HepG2 (cell line): ENCODE results near the gene TOR4A. TPM values are rescaled to one million over a fixed set of nuclear protein-coding genes. Genes with fewer than 3 reads are reported as not detected.

Source experiments
- BHLHE40 ChIP-seq: IDR thresholded peaks from 2 replicates; pipeline ENCODE4 v1.6.1; 2011; ENCODE audit warnings: low read length, improper control_type of control experiment
- DMAP1 ChIP-seq: IDR thresholded peaks from 2 replicates; pipeline ENCODE4 v1.6.1; 2016
- GFI1 ChIP-seq: sonication (generic); formaldehyde crosslinking; IDR thresholded peaks from 2 replicates; pipeline ENCODE4 v1.5.0; 2020; ENCODE audit warnings: missing genetic modification reagents, mild to moderate bottlenecking, borderline replicate concordance
- HDAC2 ChIP-seq: sonication (generic); formaldehyde crosslinking; IDR thresholded peaks from 2 replicates; pipeline ENCODE4 v1.4.0; 2020; ENCODE audit warnings: missing genetic modification reagents
- KMT2B ChIP-seq: IDR thresholded peaks from 2 replicates; pipeline ENCODE4 v1.6.1; 2016; ENCODE audit warnings: missing genetic modification reagents, missing compliant biosample characterization
- MLLT10 ChIP-seq: sonication (generic); formaldehyde crosslinking; IDR thresholded peaks from 2 replicates; pipeline ENCODE4 v1.4.0; 2020; ENCODE audit warnings: missing genetic modification reagents
- NKX3-1 ChIP-seq: sonication (generic); formaldehyde crosslinking; IDR thresholded peaks from 2 replicates; pipeline ENCODE4 v1.5.0; 2020; ENCODE audit warnings: missing genetic modification reagents
- PHF5A ChIP-seq: IDR thresholded peaks from one replicate; pipeline ENCODE4 v1.6.1; 2018; ENCODE audit warnings: low read depth, missing genetic modification reagents; ENCODE audit not compliant: unreplicated experiment
- YEATS4 ChIP-seq: sonication (generic); formaldehyde crosslinking; IDR thresholded peaks from 2 replicates; pipeline ENCODE4 v1.4.0; 2020; ENCODE audit warnings: missing genetic modification reagents, borderline replicate concordance
- ZEB1 ChIP-seq: IDR thresholded peaks from 2 replicates; pipeline ENCODE4 v1.6.1; 2012; ENCODE audit warnings: mild to moderate bottlenecking, low read depth, inconsistent platforms; ENCODE audit not compliant: insufficient replicate concordance
- ZFP90 ChIP-seq: sonication (generic); formaldehyde crosslinking; IDR thresholded peaks from 2 replicates; pipeline ENCODE4 v1.8.0; 2022; ENCODE audit warnings: missing genetic modification reagents, mild to moderate bottlenecking, inconsistent platforms, borderline replicate concordance
- ZNF282 ChIP-seq: fragments of 450-650 bp; IDR thresholded peaks from 2 replicates; pipeline ENCODE4 v1.6.1; 2018; ENCODE audit not compliant: partially characterized antibody
- ZNF569 ChIP-seq: sonication (generic); formaldehyde crosslinking; IDR thresholded peaks from 2 replicates; pipeline ENCODE4 v1.5.0; 2020; ENCODE audit warnings: mild to moderate bottlenecking, missing genetic modification reagents, moderate library complexity, borderline replicate concordance
- ZNF577 ChIP-seq: sonication (generic); formaldehyde crosslinking; IDR thresholded peaks from 2 replicates; pipeline ENCODE4 v1.4.0; 2020; ENCODE audit warnings: mild to moderate bottlenecking, low read depth, missing genetic modification reagents, borderline replicate concordance
- ZNF652 ChIP-seq: IDR thresholded peaks from 2 replicates; pipeline ENCODE4 v1.6.1; 2016; ENCODE audit warnings: low read depth, borderline replicate concordance
- ZNF772 ChIP-seq: sonication (generic); formaldehyde crosslinking; IDR thresholded peaks from 2 replicates; pipeline ENCODE4 v1.5.0; 2020; ENCODE audit warnings: mild to moderate bottlenecking, missing genetic modification reagents
- polyA plus RNA-seq, 8 experiments: library from polyadenylated mRNA; depleted of rRNA in 3 of 8; stranded (reverse) in 7 of 8; unstranded in 1 of 8; fragments of >200 nt; fragmentation: Illumina TruSeq in 4 of 8; extraction: Trizol in 4 of 8; gene quantifications; 2 replicates each; pipeline versions ENCODE4 v1.2.1 to v1.2.3, GENCODE V29; 2011 to 2016; ENCODE audit warnings: low read depth in 4 of 8, missing spikeins in 1 of 8, mixed read lengths in 1 of 8; ENCODE audit not compliant: insufficient read depth in 1 of 8
- total RNA-seq, 5 experiments: library from RNA; depleted of rRNA; stranded (reverse); fragments of >200 nt; fragmentation: Illumina TruSeq; extraction: Trizol; gene quantifications; 2 replicates each; pipeline ENCODE4 v1.2.3, GENCODE V29; 2016; ENCODE audit warnings: low read depth in 1 of 5
- TF ChIP-seq, protein P1 (sequence below): sonication (generic); formaldehyde crosslinking; IDR thresholded peaks from 2 replicates; pipeline ENCODE4 v1.5.1; 2020; ENCODE audit warnings: mild to moderate bottlenecking, missing genetic modification reagents, borderline replicate concordance
- TF ChIP-seq, protein P2 (sequence below): fragments of 450-650 bp; IDR thresholded peaks from 2 replicates; pipeline ENCODE4 v1.6.1; 2016
- TF ChIP-seq, protein P3 (sequence below): sonication (generic); formaldehyde crosslinking; IDR thresholded peaks from 2 replicates; pipeline ENCODE4 v1.5.0; 2020; ENCODE audit warnings: missing genetic modification reagents, mild to moderate bottlenecking, borderline replicate concordance
- TF ChIP-seq, protein P4 (sequence below): sonication (generic); formaldehyde crosslinking; conservative IDR thresholded peaks from 2 replicates; pipeline ENCODE4 v1.8.0; 2022; ENCODE audit warnings: mild to moderate bottlenecking, moderate library complexity, missing genetic modification reagents

TOR4A gene
- total and polyA plus RNA-seq, 2 of the 13 experiments (the other 11 are each of a cell fraction or from before 2014, with no cell fraction given), result 11.1 to 14.2 TPM

DNA sequence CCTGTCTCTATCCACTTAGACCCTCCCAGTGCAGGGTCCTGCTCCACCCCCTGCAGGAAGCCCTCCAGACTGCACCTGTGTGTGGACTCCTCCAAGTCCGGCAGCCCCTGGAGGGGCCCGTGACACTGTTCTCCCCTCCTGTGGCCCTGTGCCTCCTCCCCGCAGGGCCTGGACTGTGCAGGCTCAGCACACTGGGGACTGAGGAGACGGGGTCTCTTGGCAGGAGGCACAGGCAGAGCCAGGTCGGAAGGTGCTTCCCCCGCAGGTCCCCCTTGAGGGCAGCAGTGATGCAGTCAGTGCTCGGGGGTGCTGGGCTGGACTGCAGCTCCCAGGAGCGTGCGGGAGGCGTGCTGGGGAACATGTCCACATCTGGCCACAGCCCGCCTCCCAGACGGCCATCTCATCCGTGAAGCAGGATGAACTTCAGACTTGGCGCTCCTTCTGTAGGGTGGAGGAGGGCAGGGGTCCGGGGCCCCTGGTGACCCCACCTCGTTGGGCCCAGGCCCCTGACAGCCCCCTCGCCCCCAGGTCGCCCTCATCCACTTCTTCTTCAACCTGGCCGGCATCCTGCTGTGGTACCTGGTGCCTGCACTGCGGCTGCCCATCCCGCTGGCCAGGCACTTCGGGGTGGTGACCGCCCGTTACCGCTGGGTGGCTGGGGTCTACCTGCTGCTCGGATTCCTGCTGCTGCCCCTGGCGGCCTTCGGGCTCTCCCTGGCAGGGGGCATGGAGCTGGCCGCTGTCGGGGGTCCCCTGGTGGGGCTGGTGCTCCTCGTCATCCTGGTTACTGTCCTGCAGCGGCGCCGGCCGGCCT lies 41.9 kb upstream of the TOR4A start (continued):
- TF ChIP-seq, protein P1, sequence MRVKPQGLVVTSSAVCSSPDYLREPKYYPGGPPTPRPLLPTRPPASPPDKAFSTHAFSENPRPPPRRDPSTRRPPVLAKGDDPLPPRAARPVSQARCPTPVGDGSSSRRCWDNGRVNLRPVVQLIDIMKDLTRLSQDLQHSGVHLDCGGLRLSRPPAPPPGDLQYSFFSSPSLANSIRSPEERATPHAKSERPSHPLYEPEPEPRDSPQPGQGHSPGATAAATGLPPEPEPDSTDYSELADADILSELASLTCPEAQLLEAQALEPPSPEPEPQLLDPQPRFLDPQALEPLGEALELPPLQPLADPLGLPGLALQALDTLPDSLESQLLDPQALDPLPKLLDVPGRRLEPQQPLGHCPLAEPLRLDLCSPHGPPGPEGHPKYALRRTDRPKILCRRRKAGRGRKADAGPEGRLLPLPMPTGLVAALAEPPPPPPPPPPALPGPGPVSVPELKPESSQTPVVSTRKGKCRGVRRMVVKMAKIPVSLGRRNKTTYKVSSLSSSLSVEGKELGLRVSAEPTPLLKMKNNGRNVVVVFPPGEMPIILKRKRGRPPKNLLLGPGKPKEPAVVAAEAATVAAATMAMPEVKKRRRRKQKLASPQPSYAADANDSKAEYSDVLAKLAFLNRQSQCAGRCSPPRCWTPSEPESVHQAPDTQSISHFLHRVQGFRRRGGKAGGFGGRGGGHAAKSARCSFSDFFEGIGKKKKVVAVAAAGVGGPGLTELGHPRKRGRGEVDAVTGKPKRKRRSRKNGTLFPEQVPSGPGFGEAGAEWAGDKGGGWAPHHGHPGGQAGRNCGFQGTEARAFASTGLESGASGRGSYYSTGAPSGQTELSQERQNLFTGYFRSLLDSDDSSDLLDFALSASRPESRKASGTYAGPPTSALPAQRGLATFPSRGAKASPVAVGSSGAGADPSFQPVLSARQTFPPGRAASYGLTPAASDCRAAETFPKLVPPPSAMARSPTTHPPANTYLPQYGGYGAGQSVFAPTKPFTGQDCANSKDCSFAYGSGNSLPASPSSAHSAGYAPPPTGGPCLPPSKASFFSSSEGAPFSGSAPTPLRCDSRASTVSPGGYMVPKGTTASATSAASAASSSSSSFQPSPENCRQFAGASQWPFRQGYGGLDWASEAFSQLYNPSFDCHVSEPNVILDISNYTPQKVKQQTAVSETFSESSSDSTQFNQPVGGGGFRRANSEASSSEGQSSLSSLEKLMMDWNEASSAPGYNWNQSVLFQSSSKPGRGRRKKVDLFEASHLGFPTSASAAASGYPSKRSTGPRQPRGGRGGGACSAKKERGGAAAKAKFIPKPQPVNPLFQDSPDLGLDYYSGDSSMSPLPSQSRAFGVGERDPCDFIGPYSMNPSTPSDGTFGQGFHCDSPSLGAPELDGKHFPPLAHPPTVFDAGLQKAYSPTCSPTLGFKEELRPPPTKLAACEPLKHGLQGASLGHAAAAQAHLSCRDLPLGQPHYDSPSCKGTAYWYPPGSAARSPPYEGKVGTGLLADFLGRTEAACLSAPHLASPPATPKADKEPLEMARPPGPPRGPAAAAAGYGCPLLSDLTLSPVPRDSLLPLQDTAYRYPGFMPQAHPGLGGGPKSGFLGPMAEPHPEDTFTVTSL (CRISPR knock-in tag), result no peak; the same call in 1 of the 2 replicates
- TF ChIP-seq, protein P2, sequence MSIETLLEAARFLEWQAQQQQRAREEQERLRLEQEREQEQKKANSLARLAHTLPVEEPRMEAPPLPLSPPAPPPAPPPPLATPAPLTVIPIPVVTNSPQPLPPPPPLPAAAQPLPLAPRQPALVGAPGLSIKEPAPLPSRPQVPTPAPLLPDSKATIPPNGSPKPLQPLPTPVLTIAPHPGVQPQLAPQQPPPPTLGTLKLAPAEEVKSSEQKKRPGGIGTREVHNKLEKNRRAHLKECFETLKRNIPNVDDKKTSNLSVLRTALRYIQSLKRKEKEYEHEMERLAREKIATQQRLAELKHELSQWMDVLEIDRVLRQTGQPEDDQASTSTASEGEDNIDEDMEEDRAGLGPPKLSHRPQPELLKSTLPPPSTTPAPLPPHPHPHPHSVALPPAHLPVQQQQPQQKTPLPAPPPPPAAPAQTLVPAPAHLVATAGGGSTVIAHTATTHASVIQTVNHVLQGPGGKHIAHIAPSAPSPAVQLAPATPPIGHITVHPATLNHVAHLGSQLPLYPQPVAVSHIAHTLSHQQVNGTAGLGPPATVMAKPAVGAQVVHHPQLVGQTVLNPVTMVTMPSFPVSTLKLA, result 0 out of 2 replicates have a peak, but pooled peaks have one; percentile 4
- TF ChIP-seq DMAP1 (CRISPR knock-in tag) (no peak), YEATS4 (no peak), PHF5A (CRISPR knock-in tag) (no peak), ZNF577 (CRISPR knock-in tag) (no peak), BHLHE40 (peak; percentile 61; the same call in 1 of the 2 replicates), MLLT10 (CRISPR knock-in tag) (no peak), ZEB1 (no peak), ZNF569 (CRISPR knock-in tag) (no peak), ZNF652 (CRISPR knock-in tag) (no peak), HDAC2 (CRISPR knock-in tag) (peak; percentile 60; the same call in 1 of the 2 replicates), NKX3-1 (CRISPR knock-in tag) (peak; percentile 42; the same call in 1 of the 2 replicates), GFI1 (CRISPR knock-in tag) (no peak), ZNF772 (CRISPR knock-in tag) (no peak), ZNF282 (no peak), KMT2B (CRISPR knock-in tag) (0 out of 2 replicates have a peak, but pooled peaks have one; percentile 9), ZFP90 (no peak)
- TF ChIP-seq, protein P3, sequence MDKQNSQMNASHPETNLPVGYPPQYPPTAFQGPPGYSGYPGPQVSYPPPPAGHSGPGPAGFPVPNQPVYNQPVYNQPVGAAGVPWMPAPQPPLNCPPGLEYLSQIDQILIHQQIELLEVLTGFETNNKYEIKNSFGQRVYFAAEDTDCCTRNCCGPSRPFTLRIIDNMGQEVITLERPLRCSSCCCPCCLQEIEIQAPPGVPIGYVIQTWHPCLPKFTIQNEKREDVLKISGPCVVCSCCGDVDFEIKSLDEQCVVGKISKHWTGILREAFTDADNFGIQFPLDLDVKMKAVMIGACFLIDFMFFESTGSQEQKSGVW, result no peak
- TF ChIP-seq, protein P4, sequence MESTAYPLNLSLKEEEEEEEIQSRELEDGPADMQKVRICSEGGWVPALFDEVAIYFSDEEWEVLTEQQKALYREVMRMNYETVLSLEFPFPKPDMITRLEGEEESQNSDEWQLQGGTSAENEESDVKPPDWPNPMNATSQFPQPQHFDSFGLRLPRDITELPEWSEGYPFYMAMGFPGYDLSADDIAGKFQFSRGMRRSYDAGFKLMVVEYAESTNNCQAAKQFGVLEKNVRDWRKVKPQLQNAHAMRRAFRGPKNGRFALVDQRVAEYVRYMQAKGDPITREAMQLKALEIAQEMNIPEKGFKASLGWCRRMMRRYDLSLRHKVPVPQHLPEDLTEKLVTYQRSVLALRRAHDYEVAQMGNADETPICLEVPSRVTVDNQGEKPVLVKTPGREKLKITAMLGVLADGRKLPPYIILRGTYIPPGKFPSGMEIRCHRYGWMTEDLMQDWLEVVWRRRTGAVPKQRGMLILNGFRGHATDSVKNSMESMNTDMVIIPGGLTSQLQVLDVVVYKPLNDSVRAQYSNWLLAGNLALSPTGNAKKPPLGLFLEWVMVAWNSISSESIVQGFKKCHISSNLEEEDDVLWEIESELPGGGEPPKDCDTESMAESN (CRISPR knock-in tag), result no peak
